Upper lobe of left lung (tissue), 6 donors: Measurements from ENCODE around the gene OTULIN. TPM values are rescaled to one million over a fixed set of nuclear protein-coding genes. Genes with fewer than 3 reads are reported as not detected.

Source experiments
- ATAC-seq, 2 donors: fragments of 200-7000 bp; cut with Tn5 transposase; one replicate each; pipeline ENCODE4 v1.9.1; 2022; ENCODE audit warnings: mild to moderate bottlenecking in 2 of 2, moderate library complexity in 2 of 2; ENCODE audit not compliant: low FRiP score in 2 of 2
- DNase-seq, 2 donors: peaks; one replicate each; pipeline ENCODE4 v3.0.0-alpha.2; 2019 to 2020
- H3K27ac ChIP-seq, 4 donors: fragments of 200-600 bp; sonication (generic); one replicate each; pipeline ENCODE4 v1.5.1; 2016 to 2019
- H3K27me3 ChIP-seq, 4 donors: fragments of 200-600 bp; sonication (generic); one replicate each; pipeline ENCODE4 v1.5.1; 2017 to 2019
- H3K36me3 ChIP-seq, 4 donors: fragments of 200-600 bp; sonication (generic); one replicate each; pipeline ENCODE4 v1.5.1; 2016 to 2019
- H3K4me1 ChIP-seq, 4 donors: fragments of 200-600 bp; sonication (generic); one replicate each; pipeline ENCODE4 v1.5.1; 2018 to 2019
- H3K4me3 ChIP-seq, 4 donors: fragments of 200-600 bp; sonication (generic); one replicate each; pipeline ENCODE4 v1.5.1; 2017 to 2019; ENCODE audit warnings: mild to moderate bottlenecking in 2 of 4, moderate library complexity in 1 of 4
- H3K9me3 ChIP-seq, 4 donors: fragments of 200-600 bp; sonication (generic); one replicate each; pipeline ENCODE4 v1.5.1; 2018 to 2019
- CTCF ChIP-seq, 6 experiments: fragments of 450-650 bp in 4 of 6; fragments of 200-600 bp in 2 of 6; sonication (generic) in 2 of 6; IDR thresholded peaks; one replicate each; pipeline ENCODE4 v1.5.1; 2016 to 2019; ENCODE audit warnings: antibody characterized with exemption in 6 of 6
- EP300 ChIP-seq, 4 donors: sonication (generic); formaldehyde crosslinking; IDR thresholded peaks; one replicate each; pipeline ENCODE4 v1.5.1; 2017; ENCODE audit warnings: antibody characterized with exemption in 4 of 4, control low read depth in 2 of 4
- POLR2A ChIP-seq, 4 donors: fragments of 450-650 bp; IDR thresholded peaks; one replicate each; pipeline ENCODE4 v1.5.1; 2016 to 2017; ENCODE audit warnings: antibody characterized with exemption in 4 of 4, mild to moderate bottlenecking in 2 of 4
- POLR2AphosphoS5 ChIP-seq, 2 donors: sonication (generic); formaldehyde crosslinking; IDR thresholded peaks; one replicate each; pipeline ENCODE4 v1.5.1; 2017; ENCODE audit warnings: antibody characterized with exemption in 2 of 2
- WGBS, 2 donors: methylation state at CpG; one replicate each; pipeline ENCODE4 v1.1.5; 2017 to 2018; 5-methylcytosine and 5-hydroxymethylcytosine counted together
- total RNA-seq, 6 donors: library from RNA; depleted of rRNA in 4 of 6; stranded (reverse); fragments of >200 nt in 4 of 6; gene quantifications; one replicate each; pipeline versions ENCODE4 v1.1.0 to v1.2.1, GENCODE V29; 2016 to 2021
- donor health status: DM: no; HTN: no; CAD: no; lungs with moderate emphysema.
- donor health status: DM: no; HTN: yes; CAD: no; lungs with severe emphysema.

The OTULIN gene
- total RNA-seq, 6 donors from 2014 or later, result 31.0 to 81.1 (median 38.3) TPM

- ATAC-seq (no peak), DNase-seq (no peak)
- H3K27me3 ChIP-seq, result no peaks in the 10 kb centered on the region
- H3K4me1 ChIP-seq, result peaks cover 0 to 8% (median 4%) of the 10 kb centered on the region in 4 donors
- peaks cover 0 to 6% (median 0%) of the 10 kb centered on the region in 4 donors for H3K36me3 ChIP-seq
- H3K27ac ChIP-seq, result no peak overlapping the region
- TF ChIP-seq POLR2AphosphoS5 (IDR thresholded peaks at IDR 0.05) (no peak), EP300 (IDR thresholded peaks at IDR 0.05) (no peak), CTCF (IDR thresholded peaks at IDR 0.05) (no peak)
- no peaks in the 10 kb centered on the region for H3K9me3 ChIP-seq
- H3K4me3 ChIP-seq, result no peak overlapping the region
- WGBS, 2 donors, result 84 to 85% methylated on average over 14 to 15 of the region's 15 CpGs
These were observed 64.0 kb downstream of the OTULIN start for GRCh38 chr5:14728459-14728938.

GRCh38 chr5:14729448-14730385 is 65.2 kb downstream of the OTULIN start:
- H3K4me3 ChIP-seq, result no peak overlapping the region
- DNase-seq (no peak), ATAC-seq (no peak)
- peaks cover 0 to 12% (median 0%) of the 10 kb centered on the region in 4 donors for H3K36me3 ChIP-seq
- no peak for TF ChIP-seq POLR2A (IDR thresholded peaks at IDR 0.05)
- TF ChIP-seq EP300 (IDR thresholded peaks at IDR 0.05), result no peak
- no peak for TF ChIP-seq CTCF (IDR thresholded peaks at IDR 0.05)
- no peak for TF ChIP-seq POLR2AphosphoS5 (IDR thresholded peaks at IDR 0.05)
- H3K27ac ChIP-seq, result no peak overlapping the region
- no peaks in the 10 kb centered on the region for H3K27me3 ChIP-seq
- H3K9me3 ChIP-seq, result no peaks in the 10 kb centered on the region
- 94 to 96% methylated on average over 18 of the region's 18 CpGs for WGBS, 2 donors
- peaks cover 0 to 8% (median 4%) of the 10 kb centered on the region in 4 donors for H3K4me1 ChIP-seq

- no peak overlapping the region for H3K4me3 ChIP-seq
- ATAC-seq (no peak), DNase-seq (peak in 1 of 2 donors; percentile 51)
- peaks cover 0 to 12% (median 0%) of the 10 kb centered on the region in 4 donors for H3K36me3 ChIP-seq
- H3K27ac ChIP-seq, result no peak overlapping the region
- no peaks in the 10 kb centered on the region for H3K27me3 ChIP-seq
- 95 to 96% methylated on average over 5 to 13 of the region's 13 CpGs for WGBS, 2 donors
- no peak for TF ChIP-seq CTCF (IDR thresholded peaks at IDR 0.05)
- TF ChIP-seq EP300 (IDR thresholded peaks at IDR 0.05), result no peak
- TF ChIP-seq POLR2AphosphoS5 (IDR thresholded peaks at IDR 0.05), result no peak
- no peak for TF ChIP-seq POLR2A (IDR thresholded peaks at IDR 0.05)
- H3K9me3 ChIP-seq, result no peaks in the 10 kb centered on the region
- H3K4me1 ChIP-seq, result peaks cover 0 to 8% (median 4%) of the 10 kb centered on the region in 4 donors
These were observed 65.9 kb downstream of the OTULIN start for GRCh38 chr5:14730466-14730865.

GRCh38 chr5:14730881-14731280 is 66.4 kb downstream of the OTULIN start:
- H3K27ac ChIP-seq, result no peak overlapping the region
- ATAC-seq, result no peak
- WGBS, 2 donors, result 81 to 88% methylated on average over 12 to 15 of the region's 15 CpGs
- H3K4me1 ChIP-seq, result peaks cover 0 to 8% (median 4%) of the 10 kb centered on the region in 4 donors
- TF ChIP-seq POLR2AphosphoS5 (IDR thresholded peaks at IDR 0.05), result no peak
- no peak for TF ChIP-seq POLR2A (IDR thresholded peaks at IDR 0.05)
- TF ChIP-seq CTCF (IDR thresholded peaks at IDR 0.05), result no peak
- no peak for TF ChIP-seq EP300 (IDR thresholded peaks at IDR 0.05)
- DNase-seq, result peak in 1 of 2 donors; percentile 68
- peaks cover 0 to 12% (median 0%) of the 10 kb centered on the region in 4 donors for H3K36me3 ChIP-seq
- H3K9me3 ChIP-seq, result no peaks in the 10 kb centered on the region
- no peak overlapping the region for H3K4me3 ChIP-seq
- H3K27me3 ChIP-seq, result no peaks in the 10 kb centered on the region
